CD14-positive monocyte (primary cell): ENCODE measurements around the gene MYO7B. TPM values are rescaled to one million over a fixed set of nuclear protein-coding genes. Genes with fewer than 3 reads are reported as not detected.

ENCODE experiments used
- DNase-seq, 3 donors: peaks; one replicate each; pipeline ENCODE4 v3.0.0-alpha.2; 2011 to 2022
- H2AFZ ChIP-seq: 2 replicates; pipeline ENCODE4 v1.6.0; 2012; ENCODE audit warnings: mild to moderate bottlenecking, low read depth, low read length, inconsistent platforms; ENCODE audit not compliant: insufficient read depth, poor library complexity, severe bottlenecking
- H3K27ac ChIP-seq, 2 donors: 1 replicate in 1 of 2; 2 replicates in 1 of 2; pipeline ENCODE4 v1.5.1; 2012 to 2013; ENCODE audit warnings: low read length in 2 of 2, control low read depth in 1 of 2, inconsistent platforms in 1 of 2, low read depth in 1 of 2, mild to moderate bottlenecking in 1 of 2
- H3K27me3 ChIP-seq, 2 donors: one replicate each; pipeline versions ENCODE4 v1.6.0 to v1.6.1; 2011 to 2013; ENCODE audit warnings: low read length in 2 of 2; ENCODE audit not compliant: control insufficient read depth in 2 of 2, insufficient read depth in 2 of 2
- H3K36me3 ChIP-seq, 2 donors: replicated peaks in 1 of 2; 1 replicate in 1 of 2; 2 replicates in 1 of 2; pipeline versions ENCODE4 v1.5.1 to v1.6.1; 2012 to 2013; ENCODE audit warnings: low read length in 2 of 2, control low read depth in 1 of 2, inconsistent platforms in 1 of 2, mild to moderate bottlenecking in 1 of 2; ENCODE audit not compliant: insufficient read depth in 2 of 2, control insufficient read depth in 1 of 2
- H3K4me1 ChIP-seq, 2 donors: 1 replicate in 1 of 2; 2 replicates in 1 of 2; pipeline versions ENCODE4 v1.5.1 to v1.6.1; 2012 to 2013; ENCODE audit warnings: low read length in 2 of 2, control low read depth in 1 of 2, inconsistent platforms in 1 of 2, mild to moderate bottlenecking in 1 of 2, moderate library complexity in 1 of 2; ENCODE audit not compliant: insufficient read depth in 2 of 2, control insufficient read depth in 1 of 2
- H3K4me2 ChIP-seq: replicated peaks from 2 replicates; pipeline ENCODE3; 2012; ENCODE audit warnings: low read length, moderate library complexity, mild to moderate bottlenecking; ENCODE audit not compliant: poor library complexity, severe bottlenecking; ENCODE audit errors: extremely low read depth
- H3K4me3 ChIP-seq, 3 experiments: fragments of 200-600 bp in 1 of 3; sonication (generic) in 1 of 3; replicated peaks in 1 of 3; 1 replicate in 2 of 3; 2 replicates in 1 of 3; pipeline ENCODE4 v1.5.1; 2011 to 2013; ENCODE audit warnings: low read length in 3 of 3, mild to moderate bottlenecking in 3 of 3, control low read depth in 2 of 3, low read depth in 2 of 3, inconsistent platforms in 1 of 3, moderate library complexity in 1 of 3
- H3K79me2 ChIP-seq: 2 replicates; pipeline ENCODE4 v1.6.0; 2012; ENCODE audit warnings: mild to moderate bottlenecking, control low read depth, inconsistent platforms, low read length, moderate library complexity; ENCODE audit not compliant: insufficient read depth
- H3K9ac ChIP-seq: 2 replicates; pipeline ENCODE4 v1.6.0; 2017; ENCODE audit warnings: low read length, mild to moderate bottlenecking; ENCODE audit not compliant: insufficient read depth, poor library complexity, severe bottlenecking
- H3K9me3 ChIP-seq, 2 donors: replicated peaks in 1 of 2; 1 replicate in 1 of 2; 2 replicates in 1 of 2; pipeline versions ENCODE4 v1.5.1 to v1.6.1; 2012 to 2013; ENCODE audit warnings: low read length in 2 of 2, control low read depth in 1 of 2; ENCODE audit not compliant: control insufficient read depth in 1 of 2, insufficient read depth in 1 of 2
- H4K20me1 ChIP-seq: 2 replicates; pipeline ENCODE4 v1.6.0; 2012; ENCODE audit warnings: mild to moderate bottlenecking, low read length, control low read depth, moderate library complexity; ENCODE audit not compliant: insufficient read depth
- H3K27ac Mint-ChIP-seq, 7 donors: one replicate each; pipeline ENCODE4 v1.8.0; 2020; ENCODE audit warnings: mild to moderate bottlenecking in 7 of 7, mixed read lengths in 7 of 7, moderate library complexity in 6 of 7, inconsistent platforms in 2 of 7
- H3K27me3 Mint-ChIP-seq, 3 donors: one replicate each; pipeline ENCODE4 v1.8.0; 2021 to 2022; ENCODE audit warnings: low read depth in 3 of 3, mild to moderate bottlenecking in 3 of 3, mixed read lengths in 3 of 3, moderate library complexity in 3 of 3, inconsistent platforms in 1 of 3
- H3K36me3 Mint-ChIP-seq, 2 donors: one replicate each; pipeline ENCODE4 v1.8.0; 2020; ENCODE audit warnings: mixed read lengths in 2 of 2, inconsistent platforms in 1 of 2, mild to moderate bottlenecking in 1 of 2
- H3K4me1 Mint-ChIP-seq: one replicate; pipeline ENCODE4 v1.8.0; 2020; ENCODE audit warnings: mild to moderate bottlenecking, mixed read lengths
- H3K4me3 Mint-ChIP-seq, 2 donors: one replicate each; pipeline ENCODE4 v1.8.0; 2020; ENCODE audit warnings: mild to moderate bottlenecking in 2 of 2, mixed read lengths in 2 of 2, moderate library complexity in 1 of 2
- H3K9me3 Mint-ChIP-seq, 7 donors: one replicate each; pipeline ENCODE4 v1.8.0; 2020 to 2022; ENCODE audit warnings: mixed read lengths in 7 of 7, mild to moderate bottlenecking in 6 of 7, moderate library complexity in 6 of 7, inconsistent platforms in 2 of 7
- CTCF ChIP-seq: fragments of 200-600 bp; IDR thresholded peaks from one replicate; pipeline ENCODE4 v1.8.0; 2022; ENCODE audit warnings: antibody characterized with exemption, mild to moderate bottlenecking
- WGBS: methylation state at CpG from one replicate; pipeline ENCODE4 v1.1.5; 2013; ENCODE audit warnings: missing lambda C conversion rate; ENCODE audit not compliant: insufficient coverage; 5-methylcytosine and 5-hydroxymethylcytosine counted together
- intact Hi-C, 2 donors: fragments of 100-400 bp; cut with micrococcal nuclease; formaldehyde crosslinking; loops; one replicate each; pipeline versions ENCODE4 v1.15.0 to v1.15.1; 2023
- polyA plus RNA-seq, 3 donors: library from polyadenylated mRNA; depleted of rRNA in 1 of 3; unstranded in 2 of 3; stranded (reverse) in 1 of 3; fragments of 300-500 nt in 2 of 3; fragments of >200 nt in 1 of 3; fragmentation: Illumina TruSeq in 2 of 3; gene quantifications; 1 replicate in 2 of 3; 2 replicates in 1 of 3; pipeline ENCODE4 v1.2.3, GENCODE V29; 2012 to 2021

The MYO7B gene
- polyA plus RNA-seq, 3 donors, result 7.3 to 9.8 (median 9.0) TPM

GRCh38 chr2:127607399-127607908 is 72.0 kb downstream of the MYO7B start:
- Histone ChIP-seq H3K4me3 (no peak overlapping the region), H3K27me3 (no peaks in the 10 kb centered on the region), H3K79me2 (no peaks in the 10 kb centered on the region), H3K9ac (no peak overlapping the region), H3K27ac (no peak overlapping the region), H3K9me3 (peaks cover 2 to 20% of the 10 kb centered on the region in 2 donors), H3K4me1 (no peaks in the 10 kb centered on the region), H4K20me1 (no peaks in the 10 kb centered on the region), H3K36me3 (no peaks in the 10 kb centered on the region), H3K4me2 (no peak overlapping the region), H2AFZ (no peak overlapping the region)
- no peak for DNase-seq
- H3K4me1 Mint-ChIP-seq, result no peaks in the 10 kb centered on the region
- peaks cover 6 to 25% (median 20%) of the 10 kb centered on the region in 7 donors for H3K9me3 Mint-ChIP-seq
- peaks cover 0 to 2% (median 1%) of the 10 kb centered on the region in 3 donors for H3K27me3 Mint-ChIP-seq
- H3K4me3 Mint-ChIP-seq, result no peak overlapping the region
- TF ChIP-seq CTCF, result no peak
- H3K36me3 Mint-ChIP-seq, result peaks cover 0 to 5% of the 10 kb centered on the region in 2 donors
- 98% methylated on average over 5 of the region's 9 CpGs for WGBS
- H3K27ac Mint-ChIP-seq, result peak overlapping the region in 1 of 7 donors; percentile 31
- intact Hi-C loops, result no loop called here

- intact Hi-C loops, result no loop called here
- Histone ChIP-seq H3K9ac (no peak overlapping the region), H4K20me1 (no peaks in the 10 kb centered on the region), H3K36me3 (no peaks in the 10 kb centered on the region), H3K4me1 (no peaks in the 10 kb centered on the region), H2AFZ (no peak overlapping the region), H3K27me3 (no peaks in the 10 kb centered on the region), H3K4me3 (no peak overlapping the region), H3K9me3 (peaks cover 3 to 18% of the 10 kb centered on the region in 2 donors), H3K4me2 (no peak overlapping the region), H3K27ac (no peak overlapping the region), H3K79me2 (no peaks in the 10 kb centered on the region)
- Mint-ChIP-seq H3K27me3 (peaks cover 0 to 2% (median 1%) of the 10 kb centered on the region in 3 donors), H3K36me3 (peaks cover 0 to 7% of the 10 kb centered on the region in 2 donors), H3K9me3 (peaks cover 9 to 26% (median 19%) of the 10 kb centered on the region in 7 donors), H3K4me3 (no peak overlapping the region), H3K4me1 (no peaks in the 10 kb centered on the region), H3K27ac (no peak overlapping the region)
- WGBS, result 83% methylated on average over 18 of the region's 25 CpGs
- TF ChIP-seq CTCF, result no peak
- no peak for DNase-seq
Observed at GRCh38 chr2:127608061-127609030, 72.9 kb downstream of the MYO7B start.
